Stimulated activated CD4-positive, alpha-beta T cell treated with anti-CD3 and anti-CD28 coated beads, Interleukin-1b, Interleukin-23, amount 100 ng/mL, for 48 hours (primary cell): ENCODE measurements around the gene ASPN.

Source experiments
- DNase-seq: peaks from one replicate; pipeline ENCODE4 v3.0.0-alpha.2; 2020

The ASPN gene

DNA sequence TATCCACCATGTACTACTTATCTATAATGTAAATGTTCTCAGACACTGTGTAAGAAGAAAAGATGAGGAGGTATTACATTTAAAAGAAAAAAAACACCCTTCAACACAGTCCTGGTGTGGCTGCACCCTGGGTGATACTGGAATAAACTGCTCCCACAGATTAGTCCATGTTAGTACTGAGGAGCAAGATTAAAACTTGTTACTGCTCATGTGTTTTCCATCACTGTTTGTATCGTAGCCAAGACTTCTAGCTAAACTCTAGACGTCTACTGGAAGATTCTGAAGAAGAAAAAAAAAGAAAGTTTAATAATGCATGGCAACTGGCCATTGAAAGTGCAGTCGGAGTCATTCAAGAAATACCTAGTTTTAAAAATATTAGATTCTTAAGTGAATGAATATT, at the start of gene ASPN:
TSS of gene ASPN (minus strand) at position 178 of the 400 bp plus-strand sequence.
- DNase-seq, result no peak

DNA sequence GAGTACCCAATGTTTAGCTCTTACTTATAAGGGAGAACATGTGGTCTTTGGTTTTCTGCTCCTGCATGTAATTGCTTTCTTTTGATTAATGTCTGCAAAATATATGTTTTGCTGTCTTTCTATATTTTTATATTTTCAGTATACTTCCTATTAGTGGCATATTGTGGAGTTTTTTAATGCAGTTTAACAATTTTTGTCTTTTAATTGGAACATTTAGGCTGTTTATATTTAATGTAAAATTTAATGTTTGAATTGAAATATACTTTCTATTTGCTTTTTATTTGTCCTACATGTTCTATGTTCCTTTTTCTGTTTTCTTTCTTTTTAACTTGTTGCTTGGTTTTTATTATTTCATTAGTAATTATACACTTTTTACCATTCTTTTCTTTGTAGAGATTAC, 48.6 kb upstream of the ASPN start:
- no peak for DNase-seq

GRCh38 chr9:92529124-92529523, 46.8 kb upstream of the ASPN start:
- DNase-seq, result no peak

DNA sequence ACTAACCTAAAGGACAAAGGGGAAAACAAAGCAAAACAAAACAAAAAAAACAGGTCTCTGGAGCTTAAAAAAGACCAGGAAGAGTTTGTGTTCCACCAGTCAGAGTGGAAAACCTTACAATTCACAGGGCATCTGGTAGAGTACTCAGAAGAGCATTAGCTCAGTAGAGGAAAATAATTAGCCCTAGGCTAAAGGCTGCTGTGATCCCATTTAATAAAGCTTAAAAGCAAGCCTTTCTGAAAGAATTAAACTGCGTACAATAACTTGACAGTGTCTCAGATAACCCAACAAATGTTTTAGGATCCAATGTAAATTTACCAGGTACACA, 46.2 kb upstream of the ASPN start:
- DNase-seq, result no peak

GRCh38 chr9:92527832-92528521, 45.7 kb upstream of the ASPN start:
- no peak for DNase-seq

GRCh38 chr9:92527291-92527828, 45.1 kb upstream of the ASPN start:
- no peak for DNase-seq

- no peak for DNase-seq
Measured at GRCh38 chr9:92525306-92525705, 43.0 kb upstream of the ASPN start.

GRCh38 chr9:92524881-92525280, 42.6 kb upstream of the ASPN start:
- no peak for DNase-seq

DNA sequence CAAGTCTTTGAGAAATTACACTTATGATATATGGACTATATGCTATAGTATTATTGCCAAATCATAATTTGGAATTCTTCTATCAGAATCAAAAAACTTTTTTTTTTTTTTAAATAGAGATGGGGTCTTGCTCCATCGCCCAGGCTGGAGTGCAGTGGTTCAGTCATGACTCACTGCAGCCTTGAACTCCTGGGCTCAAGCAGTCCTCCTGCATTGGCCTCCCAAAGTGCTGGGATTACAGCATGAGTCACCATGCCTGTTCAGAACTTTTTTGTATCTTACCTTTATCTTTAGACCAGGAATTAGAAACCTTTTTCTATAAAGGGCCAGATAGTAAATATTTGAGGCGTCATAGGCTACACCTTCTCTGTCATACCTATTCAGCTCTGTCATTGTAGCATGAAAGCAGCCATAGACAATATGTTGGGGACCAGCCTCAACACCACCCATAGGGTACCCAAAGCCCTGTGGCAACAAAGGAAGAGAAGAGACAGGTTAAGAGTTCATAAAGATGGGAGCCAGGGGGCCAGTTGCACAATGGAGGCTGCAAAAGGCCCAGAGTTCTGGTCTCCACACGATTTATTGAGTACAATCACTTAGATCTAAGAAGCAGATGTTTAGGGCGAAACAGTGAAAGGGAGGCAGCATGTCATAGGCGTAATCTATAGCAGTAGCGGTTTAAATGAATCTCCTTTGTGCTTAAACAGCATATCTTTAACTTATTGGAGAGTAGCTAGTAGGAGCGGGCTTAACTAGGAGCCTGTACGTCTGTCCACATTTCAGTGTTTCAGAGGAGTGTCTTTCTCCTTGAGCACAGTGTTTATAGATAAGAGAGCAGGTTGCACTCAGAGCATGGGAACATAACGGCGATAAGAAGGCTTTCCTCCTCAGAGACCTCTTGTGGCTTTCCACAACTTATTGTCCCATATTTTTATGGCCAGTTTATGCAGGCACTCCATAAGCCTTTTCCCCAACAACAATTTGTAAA, 41.0 kb upstream of the ASPN start:
- DNase-seq, result no peak

- DNase-seq, result no peak
Measured at GRCh38 chr9:92520837-92521236, 38.5 kb upstream of the ASPN start.

DNA sequence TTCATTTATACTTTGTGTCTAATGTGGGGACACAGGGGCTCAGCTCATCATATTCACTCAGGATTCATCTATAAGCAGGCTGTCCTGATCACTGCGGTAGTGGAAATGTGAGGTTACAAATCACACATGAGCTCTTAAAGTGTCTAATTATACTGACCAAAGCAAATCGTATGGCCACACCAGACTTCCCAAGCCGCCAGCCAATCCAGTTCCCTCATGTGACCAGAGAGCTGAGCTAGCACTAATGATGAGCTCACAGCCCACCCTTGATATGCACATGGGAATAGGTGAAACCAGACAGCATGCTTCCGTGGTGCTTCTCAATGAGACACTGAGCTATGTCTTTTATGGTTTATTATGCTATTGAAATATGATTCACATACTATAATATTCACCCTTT, 35.9 kb upstream of the ASPN start:
- no peak for DNase-seq

DNA sequence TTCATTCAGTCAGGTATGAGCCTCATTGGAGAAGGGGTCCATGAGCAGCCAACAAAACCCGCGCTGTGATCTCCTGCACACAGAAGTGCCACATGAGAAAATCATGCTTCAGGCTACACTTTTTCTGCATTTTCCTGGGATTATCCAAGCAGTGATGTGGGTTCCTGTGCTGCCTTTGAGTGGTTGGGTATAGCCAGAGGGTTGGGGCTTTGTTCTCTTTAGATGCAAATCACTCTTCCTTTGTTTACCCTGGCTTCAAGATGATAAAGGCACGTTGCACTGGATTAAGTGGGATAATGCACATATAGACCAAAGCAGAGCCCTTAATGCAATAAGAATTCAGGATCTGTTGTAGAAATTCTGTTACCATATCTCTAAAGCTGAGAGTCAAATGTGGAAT, 34.7 kb upstream of the ASPN start:
- no peak for DNase-seq

GRCh38 chr9:92516521-92516920, 34.2 kb upstream of the ASPN start:
- no peak for DNase-seq

DNA sequence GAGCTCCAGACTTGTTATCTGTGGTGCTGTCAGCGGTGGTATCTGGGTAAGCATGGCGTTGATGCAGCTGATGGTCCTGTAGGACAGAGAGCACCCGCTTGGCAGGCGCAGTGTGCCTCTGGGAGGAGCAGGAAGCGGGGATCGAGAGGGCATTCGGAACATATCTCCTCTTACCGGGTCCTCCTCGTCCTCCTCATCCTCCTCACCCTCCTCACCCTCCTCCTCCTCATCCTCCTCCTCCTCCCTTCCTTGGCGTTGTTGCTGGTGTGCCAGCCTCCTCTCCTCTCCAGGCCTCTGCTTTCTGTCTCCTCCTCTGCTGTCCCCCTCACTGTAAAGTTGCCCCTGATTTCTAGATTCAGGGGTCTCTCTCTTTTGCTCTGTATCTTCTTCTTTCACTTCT, 32.3 kb upstream of the ASPN start:
- no peak for DNase-seq

DNA sequence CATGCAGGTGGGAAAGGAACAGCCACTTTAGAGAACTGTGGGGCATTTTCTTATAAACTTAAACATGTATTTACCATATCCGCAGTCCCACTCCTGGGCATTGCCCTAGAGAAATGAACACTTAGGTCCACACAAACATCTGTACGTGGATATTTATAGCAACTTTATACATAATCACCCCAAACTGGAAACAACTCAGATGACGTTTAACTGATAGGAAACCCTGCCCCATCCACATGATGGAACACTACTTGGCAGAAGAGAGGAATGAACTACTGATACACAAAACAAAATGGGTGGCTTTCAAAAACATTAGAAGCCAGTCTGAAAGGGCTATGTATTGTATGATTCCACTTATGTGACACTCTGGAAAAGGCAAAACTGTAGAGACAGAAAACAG, 31.0 kb upstream of the ASPN start:
- DNase-seq, result no peak

GRCh38 chr9:92512622-92513021, 30.3 kb upstream of the ASPN start:
- DNase-seq, result no peak

DNA sequence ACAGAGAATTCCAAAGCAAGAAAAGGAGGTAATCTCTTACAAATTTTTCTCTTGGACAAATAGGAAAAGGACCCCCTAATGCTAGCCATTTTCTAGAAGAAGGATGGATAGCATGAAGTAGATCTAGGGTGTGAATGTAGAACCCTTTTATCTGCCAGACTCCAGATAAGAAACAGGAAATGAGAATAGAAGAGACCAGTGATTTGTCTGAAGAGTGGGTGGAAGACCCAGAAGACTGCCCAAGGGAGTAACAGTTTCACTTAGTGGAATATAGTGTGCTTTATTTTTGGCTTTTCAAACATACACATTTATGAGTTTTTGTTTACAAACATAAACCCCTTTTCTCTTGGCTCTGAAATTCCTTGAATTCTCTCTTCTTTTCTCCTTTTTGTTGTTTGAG, 28.4 kb upstream of the ASPN start:
- DNase-seq, result no peak

DNA sequence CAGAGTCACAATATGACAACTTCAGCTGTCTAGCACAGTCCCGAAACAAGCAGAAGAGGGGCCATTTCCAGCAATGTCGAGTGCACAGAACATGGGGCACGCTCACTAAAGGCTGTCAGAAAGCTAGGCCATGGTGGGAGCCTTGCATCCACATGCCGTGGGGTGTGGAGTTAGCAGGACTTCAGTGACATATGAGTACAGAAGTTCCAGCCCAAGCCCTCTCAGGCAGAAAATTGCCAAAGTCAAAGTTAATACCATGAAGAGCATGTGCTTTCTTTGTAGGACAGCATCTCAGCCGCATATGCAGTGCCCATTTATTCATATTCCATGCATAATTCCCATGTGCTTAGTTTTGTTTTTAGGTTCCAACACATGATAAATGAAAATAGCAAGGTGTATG, 26.7 kb upstream of the ASPN start:
- DNase-seq, result no peak

DNA sequence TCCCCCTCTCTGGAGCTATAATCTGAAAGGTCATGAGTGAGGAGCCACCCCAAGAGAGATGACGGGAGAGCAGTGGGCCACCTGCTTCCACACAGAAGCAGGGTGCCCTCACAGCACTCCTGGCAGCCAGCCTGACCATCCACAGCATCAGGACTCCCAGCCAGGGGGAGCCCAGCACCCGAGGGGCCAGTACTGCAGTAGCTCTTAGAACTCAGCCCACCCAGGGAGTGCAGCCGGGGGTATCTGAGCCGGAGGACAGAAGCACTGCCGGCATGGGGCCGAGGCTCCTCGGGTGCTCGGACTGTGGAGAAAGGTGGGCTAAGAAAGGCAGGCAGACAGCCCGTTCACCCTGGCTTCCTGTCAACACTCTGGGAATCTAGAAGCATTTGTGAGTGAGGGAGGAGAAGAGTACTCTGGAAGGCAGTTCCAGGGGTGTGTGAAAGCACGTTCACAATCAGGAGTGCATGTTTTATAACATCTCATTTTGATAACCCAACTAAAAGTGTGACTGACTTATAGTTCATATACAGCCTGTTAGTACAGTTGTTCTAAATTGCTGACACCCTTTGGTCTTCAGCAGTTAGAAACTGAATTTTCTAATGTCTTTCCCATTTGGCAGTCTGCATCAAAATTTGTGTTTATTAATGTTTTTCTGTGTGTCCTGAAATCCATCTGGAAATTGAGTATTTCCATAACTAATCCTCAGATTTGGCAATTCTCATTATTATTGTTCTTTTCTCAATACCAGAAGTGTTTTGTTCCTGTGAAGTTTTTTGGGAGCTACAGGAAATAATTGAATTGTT, 25.9 kb upstream of the ASPN start:
- no peak for DNase-seq

GRCh38 chr9:92507496-92507895, 25.2 kb upstream of the ASPN start:
- no peak for DNase-seq

GRCh38 chr9:92507005-92507404, 24.7 kb upstream of the ASPN start:
- DNase-seq, result no peak

- no peak for DNase-seq
Measured at GRCh38 chr9:92506184-92506857, 24.0 kb upstream of the ASPN start.

GRCh38 chr9:92504881-92505280, 22.6 kb upstream of the ASPN start:
- DNase-seq, result no peak
